ENCODE results near the gene CEP120. TPM values are rescaled to one million over a fixed set of nuclear protein-coding genes. Genes with fewer than 3 reads are reported as not detected.

The CEP120 gene
- total RNA-seq, 1 donor from 2014 or later = 11.6 TPM

GRCh38 chr5:123299136-123299535 lies 124.1 kb downstream of the CEP120 start:
- TF ChIP-seq CTCF (IDR thresholded peaks at IDR 0.05) = no peak
- DNase-seq (ENCODE audit: low spot score in 2 of 2) = no peak
- intact Hi-C loops (cut with DNase I) = loop anchor here (5.0 kb wide), 2 partner anchors 122 to 262 kb away; partner anchors contain the start of gene PPIC
- Histone ChIP-seq H3K27me3 (no peaks in the 10 kb centered on the region), H3K36me3 (no peaks in the 10 kb centered on the region), H3K4me3 (no peak overlapping the region), H3K27ac (peak overlapping the region; percentile 64 to 68), H3K4me1 (peaks cover 0 to 9% of the 10 kb centered on the region in 2 donors), H3K9me3 (no peaks in the 10 kb centered on the region)

- Histone ChIP-seq H3K36me3 (no peaks in the 10 kb centered on the region), H3K4me1 (peaks cover 0 to 7% of the 10 kb centered on the region in 2 donors), H3K4me3 (no peak overlapping the region), H3K27me3 (no peaks in the 10 kb centered on the region), H3K27ac (peak overlapping the region; percentile 64 to 68), H3K9me3 (no peaks in the 10 kb centered on the region)
- DNase-seq (ENCODE audit: low spot score in 2 of 2) = no peak
- TF ChIP-seq CTCF (IDR thresholded peaks at IDR 0.05) = no peak
- intact Hi-C loops (cut with DNase I) = loop anchor here (5.0 kb wide), 2 partner anchors 121 to 261 kb away; partner anchors contain the start of gene PPIC
These were observed 124.7 kb downstream of the CEP120 start for GRCh38 chr5:123298335-123299030.

- no peak for TF ChIP-seq CTCF (IDR thresholded peaks at IDR 0.05)
- Histone ChIP-seq H3K27me3 (no peaks in the 10 kb centered on the region), H3K36me3 (no peaks in the 10 kb centered on the region), H3K9me3 (no peaks in the 10 kb centered on the region), H3K27ac (peak overlapping the region; percentile 64 to 68), H3K4me3 (no peak overlapping the region), H3K4me1 (peaks cover 0 to 7% of the 10 kb centered on the region in 2 donors)
- intact Hi-C loops (cut with DNase I) = loop anchor here (5.0 kb wide), 2 partner anchors 121 to 261 kb away; partner anchors contain the start of gene PPIC
- no peak for DNase-seq (ENCODE audit: low spot score in 2 of 2)
These were observed 125.3 kb downstream of the CEP120 start for GRCh38 chr5:123297866-123298265.

- intact Hi-C loops (cut with DNase I) = loop anchor here (5.0 kb wide), 2 partner anchors 120 to 260 kb away; partner anchors contain the start of gene PPIC
These were observed 125.9 kb downstream of the CEP120 start for GRCh38 chr5:123297198-123297831.

More at GRCh38 chr5:123297198-123297831, 125.9 kb downstream of the CEP120 start:
- Histone ChIP-seq H3K9me3 (no peaks in the 10 kb centered on the region), H3K36me3 (no peaks in the 10 kb centered on the region), H3K4me3 (no peak overlapping the region), H3K27ac (peak overlapping the region; percentile 64 to 68), H3K27me3 (no peaks in the 10 kb centered on the region), H3K4me1 (peaks cover 0 to 7% of the 10 kb centered on the region in 2 donors)
- no peak for TF ChIP-seq CTCF (IDR thresholded peaks at IDR 0.05)
- no peak for DNase-seq (ENCODE audit: low spot score in 2 of 2)

Other genes with a start within 250 kb of the CEP120 start
- 28.5 TPM for gene CSNK1G3, start 88.8 kb upstream of the CEP120 start, total RNA-seq